ENCODE data around the gene IGLL5.

The IGLL5 gene

GRCh38 chr22:22939588-22940368, 52.2 kb downstream of the IGLL5 start:
- no peaks in the 10 kb centered on the region for H3K27me3 ChIP-seq (ENCODE audit: insufficient read depth, low read length, poor library complexity, severe bottlenecking)
- H2AFZ ChIP-seq (ENCODE audit: low read length): no peak overlapping the region
- no peak overlapping the region for H3K4me3 ChIP-seq (ENCODE audit: low read length, poor library complexity, severe bottlenecking)
- H3K36me3 ChIP-seq (ENCODE audit: insufficient read depth, low read length): no peaks in the 10 kb centered on the region
- no peaks in the 10 kb centered on the region for H3K9me3 ChIP-seq (ENCODE audit: insufficient read depth, low read depth, low read length)
- H3K4me2 ChIP-seq (ENCODE audit: low read depth, low read length, poor library complexity, severe bottlenecking): no peak overlapping the region
- no peaks in the 10 kb centered on the region for H3K9me2 ChIP-seq (replicated peaks; ENCODE audit: low read depth, low read length)
- H3F3A ChIP-seq (ENCODE audit: low read depth): no peaks in the 10 kb centered on the region
- no peaks in the 10 kb centered on the region for H4K20me1 ChIP-seq (ENCODE audit: insufficient read depth, low read length, poor library complexity, severe bottlenecking)
- H3K79me2 ChIP-seq (ENCODE audit: insufficient read depth, low read length): no peaks in the 10 kb centered on the region
- no peaks in the 10 kb centered on the region for H3K4me1 ChIP-seq (ENCODE audit: insufficient read depth, low read length, poor library complexity, severe bottlenecking)
- no peak overlapping the region for H3K9ac ChIP-seq (ENCODE audit: low read depth, low read length, poor library complexity, severe bottlenecking)
- no peak for TF ChIP-seq EZH2phosphoT487 (IDR thresholded peaks at IDR 0.05; ENCODE audit: borderline replicate concordance)
- no peak for TF ChIP-seq CTCF (conservative IDR thresholded peaks at IDR 0.05; ENCODE audit: low read length)

GRCh38 chr22:22940961-22941605, 53.5 kb downstream of the IGLL5 start:
- H3K79me2 ChIP-seq (ENCODE audit: insufficient read depth, low read length): no peaks in the 10 kb centered on the region
- H3K36me3 ChIP-seq (ENCODE audit: insufficient read depth, low read length): no peaks in the 10 kb centered on the region
- H2AFZ ChIP-seq (ENCODE audit: low read length): no peak overlapping the region
- H3K4me3 ChIP-seq (ENCODE audit: low read length, poor library complexity, severe bottlenecking): no peak overlapping the region
- H4K20me1 ChIP-seq (ENCODE audit: insufficient read depth, low read length, poor library complexity, severe bottlenecking): no peaks in the 10 kb centered on the region
- H3K27me3 ChIP-seq (ENCODE audit: insufficient read depth, low read length, poor library complexity, severe bottlenecking): no peaks in the 10 kb centered on the region
- H3K9me3 ChIP-seq (ENCODE audit: insufficient read depth, low read depth, low read length): no peaks in the 10 kb centered on the region
- no peaks in the 10 kb centered on the region for H3K9me2 ChIP-seq (replicated peaks; ENCODE audit: low read depth, low read length)
- H3K4me1 ChIP-seq (ENCODE audit: insufficient read depth, low read length, poor library complexity, severe bottlenecking): no peaks in the 10 kb centered on the region
- H3F3A ChIP-seq (ENCODE audit: low read depth): no peaks in the 10 kb centered on the region
- TF ChIP-seq EZH2phosphoT487 (IDR thresholded peaks at IDR 0.05; ENCODE audit: borderline replicate concordance): no peak
- TF ChIP-seq CTCF (conservative IDR thresholded peaks at IDR 0.05; ENCODE audit: low read length): no peak
- H3K9ac ChIP-seq (ENCODE audit: low read depth, low read length, poor library complexity, severe bottlenecking): no peak overlapping the region
- no peak overlapping the region for H3K4me2 ChIP-seq (ENCODE audit: low read depth, low read length, poor library complexity, severe bottlenecking)

- Histone ChIP-seq H3K9me3 (ENCODE audit: insufficient read depth, low read depth, low read length) (no peaks in the 10 kb centered on the region), H3K9ac (ENCODE audit: low read depth, low read length, poor library complexity, severe bottlenecking) (no peak overlapping the region), H3K36me3 (ENCODE audit: insufficient read depth, low read length) (no peaks in the 10 kb centered on the region), H3K27me3 (ENCODE audit: insufficient read depth, low read length, poor library complexity, severe bottlenecking) (no peaks in the 10 kb centered on the region), H3K9me2 (replicated peaks; ENCODE audit: low read depth, low read length) (no peaks in the 10 kb centered on the region), H3K4me2 (ENCODE audit: low read depth, low read length, poor library complexity, severe bottlenecking) (no peak overlapping the region), H3K4me1 (ENCODE audit: insufficient read depth, low read length, poor library complexity, severe bottlenecking) (no peaks in the 10 kb centered on the region), H3K4me3 (ENCODE audit: low read length, poor library complexity, severe bottlenecking) (no peak overlapping the region), H2AFZ (ENCODE audit: low read length) (no peak overlapping the region), H3K79me2 (ENCODE audit: insufficient read depth, low read length) (no peaks in the 10 kb centered on the region), H3F3A (ENCODE audit: low read depth) (no peaks in the 10 kb centered on the region), H4K20me1 (ENCODE audit: insufficient read depth, low read length, poor library complexity, severe bottlenecking) (no peaks in the 10 kb centered on the region)
- TF ChIP-seq CTCF (conservative IDR thresholded peaks at IDR 0.05; ENCODE audit: low read length) (no peak), EZH2phosphoT487 (IDR thresholded peaks at IDR 0.05; ENCODE audit: borderline replicate concordance) (no peak)
These were observed 54.4 kb downstream of the IGLL5 start for GRCh38 chr22:22941831-22942510.
